Mesenchymal stem cell (in vitro differentiated cells and primary cell): ENCODE measurements around the gene TARP.

Experiments used
- DNase-seq: peaks from one replicate; pipeline ENCODE4 v3.0.0-alpha.2; 2013
- H2AFZ ChIP-seq: one replicate; pipeline ENCODE4 v1.6.1; 2013; ENCODE audit warnings: low read depth, mild to moderate bottlenecking, control low read depth, inconsistent platforms, low read length, moderate library complexity
- H2AK5ac ChIP-seq: 2 replicates; pipeline ENCODE4 v1.6.1; 2013; ENCODE audit warnings: low read length, moderate library complexity, mild to moderate bottlenecking, inconsistent platforms; ENCODE audit not compliant: severe bottlenecking
- H2BK120ac ChIP-seq: one replicate; pipeline ENCODE4 v1.6.1; 2013; ENCODE audit warnings: low read depth, mild to moderate bottlenecking, inconsistent platforms, low read length, moderate library complexity
- H2BK12ac ChIP-seq, 2 experiments: one replicate each; pipeline ENCODE4 v1.6.1; 2013; ENCODE audit warnings: inconsistent platforms in 2 of 2, low read length in 2 of 2, mild to moderate bottlenecking in 2 of 2, moderate library complexity in 2 of 2, control low read depth in 1 of 2
- H2BK15ac ChIP-seq: one replicate; pipeline ENCODE4 v1.6.1; 2013; ENCODE audit warnings: mild to moderate bottlenecking, low read depth, inconsistent platforms; ENCODE audit not compliant: poor library complexity, severe bottlenecking
- H2BK5ac ChIP-seq: 2 replicates; pipeline ENCODE4 v1.6.1; 2013; ENCODE audit warnings: low read depth, mild to moderate bottlenecking, low read length, control low read depth, inconsistent platforms; ENCODE audit not compliant: poor library complexity, severe bottlenecking
- H3K14ac ChIP-seq, 2 experiments: one replicate each; pipeline ENCODE4 v1.6.1; 2013; ENCODE audit warnings: inconsistent platforms in 2 of 2, low read length in 2 of 2, control low read depth in 1 of 2, mild to moderate bottlenecking in 1 of 2, moderate library complexity in 1 of 2
- H3K18ac ChIP-seq, 2 experiments: one replicate each; pipeline ENCODE4 v1.6.1; 2013; ENCODE audit warnings: inconsistent platforms in 2 of 2, low read length in 2 of 2, control low read depth in 1 of 2, low read depth in 1 of 2, mild to moderate bottlenecking in 1 of 2
- H3K23ac ChIP-seq, 2 experiments: one replicate each; pipeline ENCODE4 v1.6.1; 2013; ENCODE audit warnings: inconsistent platforms in 2 of 2, low read length in 2 of 2, mild to moderate bottlenecking in 2 of 2, moderate library complexity in 2 of 2, control low read depth in 1 of 2
- H3K27ac ChIP-seq: 2 replicates; pipeline ENCODE4 v1.5.1; 2013; ENCODE audit warnings: mild to moderate bottlenecking, moderate library complexity, low read length, control low read depth, inconsistent platforms; ENCODE audit not compliant: poor library complexity, severe bottlenecking
- H3K27me3 ChIP-seq, 2 experiments: 2 replicates each; pipeline versions ENCODE4 v1.6.1 to v1.7.0; 2013; ENCODE audit warnings: low read length in 2 of 2, mild to moderate bottlenecking in 2 of 2, moderate library complexity in 2 of 2, control low read depth in 1 of 2, inconsistent platforms in 1 of 2; ENCODE audit not compliant: control insufficient read depth in 1 of 2, insufficient read depth in 1 of 2
- H3K36me3 ChIP-seq, 2 experiments: 2 replicates each; pipeline versions ENCODE4 v1.6.1 to v1.7.0; 2013; ENCODE audit warnings: low read length in 2 of 2, control low read depth in 1 of 2, inconsistent platforms in 1 of 2, low read depth in 1 of 2, mild to moderate bottlenecking in 1 of 2; ENCODE audit not compliant: insufficient read depth in 2 of 2, control insufficient read depth in 1 of 2
- H3K4ac ChIP-seq, 2 experiments: one replicate each; pipeline ENCODE4 v1.6.1; 2013; ENCODE audit warnings: inconsistent platforms in 2 of 2, low read length in 2 of 2, mild to moderate bottlenecking in 2 of 2, moderate library complexity in 2 of 2, control low read depth in 1 of 2, low read depth in 1 of 2
- H3K4me1 ChIP-seq: 2 replicates; pipeline ENCODE4 v1.6.1; 2013; ENCODE audit warnings: low read depth, low read length, control low read depth; ENCODE audit not compliant: control insufficient read depth, insufficient read depth
- H3K4me2 ChIP-seq: 2 replicates; pipeline ENCODE4 v1.6.1; 2013; ENCODE audit warnings: low read length, mild to moderate bottlenecking, inconsistent platforms; ENCODE audit not compliant: poor library complexity, severe bottlenecking
- H3K4me3 ChIP-seq, 2 experiments: 2 replicates each; pipeline versions ENCODE4 v1.5.1 to v1.7.0; 2013; ENCODE audit warnings: low read length in 2 of 2, mild to moderate bottlenecking in 2 of 2, control low read depth in 1 of 2, low read depth in 1 of 2; ENCODE audit not compliant: insufficient read depth in 1 of 2
- H3K79me1 ChIP-seq: replicated peaks from 2 replicates; pipeline ENCODE4 v1.6.1; 2013; ENCODE audit warnings: mild to moderate bottlenecking, control low read depth, low read length, inconsistent platforms; ENCODE audit not compliant: poor library complexity, severe bottlenecking
- H3K9ac ChIP-seq: 2 replicates; pipeline ENCODE4 v1.7.0; 2013; ENCODE audit warnings: mild to moderate bottlenecking, low read length, moderate library complexity
- H3K9me3 ChIP-seq: 2 replicates; pipeline ENCODE4 v1.7.0; 2013; ENCODE audit warnings: mild to moderate bottlenecking, low read length; ENCODE audit not compliant: control insufficient read depth
- H4K8ac ChIP-seq: one replicate; pipeline ENCODE4 v1.6.1; 2013; ENCODE audit warnings: inconsistent platforms, mild to moderate bottlenecking, low read length, moderate library complexity
- H4K91ac ChIP-seq: one replicate; pipeline ENCODE4 v1.6.1; 2013; ENCODE audit warnings: mild to moderate bottlenecking, low read length, inconsistent platforms
- WGBS: methylation state at CpG from one replicate; pipeline ENCODE4 v1.1.7; 2013; ENCODE audit warnings: mixed read lengths; 5-methylcytosine and 5-hydroxymethylcytosine counted together

Gene TARP

GRCh38 chr7:38281266-38281665 is 7.8 kb upstream of the TARP start:
- Histone ChIP-seq H3K23ac (no peak overlapping the region), H3K18ac (no peak overlapping the region), H3K14ac (no peak overlapping the region)

GRCh38 chr7:38280707-38281106 is 7.3 kb upstream of the TARP start:
- H2AFZ ChIP-seq: no peak overlapping the region
- no peak overlapping the region for H3K27ac ChIP-seq
- no peak overlapping the region for H2AK5ac ChIP-seq
- H2BK120ac ChIP-seq: no peak overlapping the region
- 96% methylated on average over 3 of the region's 3 CpGs for WGBS
- H3K79me1 ChIP-seq: no peaks in the 10 kb centered on the region
- no peak overlapping the region for H2BK5ac ChIP-seq
- H3K27me3 ChIP-seq: peaks cover 7 to 11% of the 10 kb centered on the region in 2 experiments
- no peak overlapping the region for H3K23ac ChIP-seq
- H3K4me1 ChIP-seq: no peaks in the 10 kb centered on the region
- H3K14ac ChIP-seq: no peak overlapping the region
- H3K4me3 ChIP-seq: no peak overlapping the region
- H3K18ac ChIP-seq: no peak overlapping the region
- no peak overlapping the region for H2BK12ac ChIP-seq
- H3K4me2 ChIP-seq: no peak overlapping the region
- no peak overlapping the region for H3K9ac ChIP-seq
- H4K91ac ChIP-seq: no peak overlapping the region
- no peaks in the 10 kb centered on the region for H3K36me3 ChIP-seq
- no peaks in the 10 kb centered on the region for H3K9me3 ChIP-seq
- no peak overlapping the region for H2BK15ac ChIP-seq
- no peak overlapping the region for H4K8ac ChIP-seq
- no peak overlapping the region for H3K4ac ChIP-seq
- DNase-seq: no peak

More at GRCh38 chr7:38281266-38281665, 7.8 kb upstream of the TARP start:
- no peak overlapping the region for H3K4ac ChIP-seq
- no peak overlapping the region for H4K91ac ChIP-seq
- H3K4me2 ChIP-seq: no peak overlapping the region
- no peaks in the 10 kb centered on the region for H3K36me3 ChIP-seq
- no peak overlapping the region for H2AK5ac ChIP-seq
- H2BK15ac ChIP-seq: no peak overlapping the region
- H2BK5ac ChIP-seq: no peak overlapping the region
- H2BK120ac ChIP-seq: no peak overlapping the region
- peaks cover 8 to 11% of the 10 kb centered on the region in 2 experiments for H3K27me3 ChIP-seq
- H4K8ac ChIP-seq: no peak overlapping the region
- H2AFZ ChIP-seq: no peak overlapping the region
- H3K4me3 ChIP-seq: no peak overlapping the region
- no peak for DNase-seq
- no peak overlapping the region for H3K9ac ChIP-seq
- no peak overlapping the region for H2BK12ac ChIP-seq
- no peaks in the 10 kb centered on the region for H3K79me1 ChIP-seq
- no peaks in the 10 kb centered on the region for H3K4me1 ChIP-seq
- H3K27ac ChIP-seq: no peak overlapping the region
- no peaks in the 10 kb centered on the region for H3K9me3 ChIP-seq

- H3K4me2 ChIP-seq: no peak overlapping the region
- no peaks in the 10 kb centered on the region for H3K4me1 ChIP-seq
- H3K9ac ChIP-seq: no peak overlapping the region
- no peak overlapping the region for H3K14ac ChIP-seq
- no peak overlapping the region for H4K8ac ChIP-seq
- no peak overlapping the region for H2BK15ac ChIP-seq
- 100% methylated on average over 1 of the region's 1 CpG for WGBS
- no peak overlapping the region for H2AK5ac ChIP-seq
- no peaks in the 10 kb centered on the region for H3K79me1 ChIP-seq
- DNase-seq: peak; percentile 6
- no peak overlapping the region for H2BK5ac ChIP-seq
- H3K27ac ChIP-seq: no peak overlapping the region
- no peak overlapping the region for H4K91ac ChIP-seq
- no peak overlapping the region for H3K4me3 ChIP-seq
- peaks cover 1 to 4% of the 10 kb centered on the region in 2 experiments for H3K27me3 ChIP-seq
- H3K23ac ChIP-seq: no peak overlapping the region
- H3K36me3 ChIP-seq: no peaks in the 10 kb centered on the region
- H2AFZ ChIP-seq: no peak overlapping the region
- no peaks in the 10 kb centered on the region for H3K9me3 ChIP-seq
- H2BK120ac ChIP-seq: no peak overlapping the region
- H2BK12ac ChIP-seq: no peak overlapping the region
- H3K4ac ChIP-seq: no peak overlapping the region
- H3K18ac ChIP-seq: no peak overlapping the region
Observed at GRCh38 chr7:38280000-38280399, 6.6 kb upstream of the TARP start.

- WGBS: 100% methylated on average over 2 of the region's 6 CpGs
- Histone ChIP-seq H3K23ac (no peak overlapping the region), H3K27me3 (no peaks in the 10 kb centered on the region), H2BK15ac (no peak overlapping the region), H3K14ac (no peak overlapping the region), H2BK5ac (no peak overlapping the region), H3K18ac (no peak overlapping the region), H3K9ac (no peak overlapping the region), H2BK120ac (no peak overlapping the region), H3K4me2 (no peak overlapping the region), H3K9me3 (no peaks in the 10 kb centered on the region), H3K36me3 (no peaks in the 10 kb centered on the region), H3K79me1 (no peaks in the 10 kb centered on the region), H4K91ac (no peak overlapping the region), H4K8ac (no peak overlapping the region), H2AFZ (no peak overlapping the region), H3K4me1 (no peaks in the 10 kb centered on the region), H3K4ac (no peak overlapping the region), H3K4me3 (no peak overlapping the region), H2AK5ac (no peak overlapping the region), H2BK12ac (no peak overlapping the region), H3K27ac (no peak overlapping the region)
- DNase-seq: no peak
Observed at GRCh38 chr7:38276096-38276877, 2.9 kb upstream of the TARP start.
